ENCODE data around the gene IGSF3.

Gene IGSF3

DNA sequence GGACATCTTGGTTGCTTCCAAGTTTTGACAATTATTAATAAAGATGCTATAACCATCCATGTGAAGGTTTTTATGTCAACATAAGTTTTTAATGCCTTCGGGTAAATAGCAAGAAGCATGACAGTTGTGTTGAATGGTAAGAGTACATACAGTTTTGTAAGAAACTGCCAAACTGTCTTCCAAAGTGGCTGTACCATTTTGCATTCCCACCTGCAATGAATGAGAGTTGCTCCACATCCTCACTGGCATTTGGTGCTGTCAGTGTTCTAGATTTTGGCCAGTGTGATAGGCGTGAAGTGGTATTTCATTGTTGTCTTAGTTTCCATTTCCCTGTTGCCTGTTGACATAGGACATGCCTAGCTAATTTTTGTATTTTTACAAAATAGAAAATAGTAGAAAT, 142.1 kb downstream of the IGSF3 start:
- DNase-seq (ENCODE audit: low read depth in 2 of 2), result no peak
